ENCODE measurements around the gene ZNF639. TPM values are rescaled to one million over a fixed set of nuclear protein-coding genes. Genes with fewer than 3 reads are reported as not detected.

The ZNF639 gene
- total and polyA plus RNA-seq, 2 of the 13 experiments (the other 11 are each of a cell fraction or from before 2014, with no cell fraction given) = 11.6 to 42.4 TPM

DNA sequence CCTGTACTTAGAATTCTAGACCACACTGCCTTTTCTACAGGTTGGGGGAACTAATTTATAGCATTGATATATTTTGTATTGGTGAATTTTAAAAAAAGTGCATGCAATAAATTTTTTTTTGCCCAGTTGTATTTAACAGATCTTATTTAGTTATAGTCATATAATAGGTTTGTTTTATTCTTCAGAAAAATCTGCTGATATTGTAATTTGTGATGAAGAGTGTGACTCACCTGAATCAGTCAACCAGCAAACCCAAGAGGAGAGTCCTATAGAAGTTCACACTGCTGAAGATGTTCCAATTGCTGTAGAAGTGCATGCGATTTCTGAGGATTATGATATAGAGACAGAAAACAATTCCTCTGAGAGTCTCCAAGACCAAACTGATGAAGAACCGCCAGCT lies 10.3 kb downstream of the ZNF639 start:
- DNase-seq (ENCODE audit: low spot score) (no peak), ATAC-seq (no peak), FAIRE-seq (no peak)
- ChIA-PET CTCF (ENCODE audit: low intra/inter-chr PET ratio, low total read pairs) (no interaction called here), POLR2A (no interaction called here)
- BruUV-seq (replicated peaks) = no TSS peak
- Histone ChIP-seq H2AFZ (ENCODE audit: low read length) (no peak overlapping the region), H3K4me2 (ENCODE audit: low read depth, low read length) (no peak overlapping the region), H3K79me2 (ENCODE audit: insufficient read depth, low read length) (peaks cover 3% of the 10 kb centered on the region), H3K27me3 (ENCODE audit: control insufficient read depth in 1 of 2, insufficient read depth in 2 of 2, low read length in 2 of 2) (no peaks in the 10 kb centered on the region), H3K4me3 (replicated peaks in 1 of 3; ENCODE audit: insufficient read depth in 1 of 3, low read depth in 2 of 3, low read length in 3 of 3) (no peak overlapping the region), H4K20me1 (ENCODE audit: insufficient read depth, low read length) (no peaks in the 10 kb centered on the region), H3K27ac (ENCODE audit: extremely low read length, insufficient read depth, low read length) (no peak overlapping the region), H3K36me3 (replicated peaks in 1 of 2; ENCODE audit: control insufficient read depth in 1 of 2, insufficient read depth in 2 of 2, low read length in 2 of 2) (peaks cover 19 to 63% of the 10 kb centered on the region in 2 experiments), H3K9me3 (ENCODE audit: low read length) (no peaks in the 10 kb centered on the region), H3K4me1 (ENCODE audit: insufficient read depth, low read length) (no peaks in the 10 kb centered on the region), H3K9ac (ENCODE audit: insufficient read depth, low read depth, low read length) (no peak overlapping the region)
- 96% methylated on average over 2 of the region's 2 CpGs for WGBS (ENCODE audit: low lambda C conversion rate)
- TF ChIP-seq MAFF (IDR thresholded peaks at IDR 0.05; ENCODE audit: low read depth, low read length) (peak; percentile 56), MAFK (conservative IDR thresholded peaks at IDR 0.05 in 1 of 2, IDR thresholded peaks at IDR 0.05 in 1 of 2; ENCODE audit: low read length in 2 of 2) (peak; percentile 51 to 63; a peak in 3 of 4 replicates), ZNF749 (CRISPR knock-in tag; IDR thresholded peaks at IDR 0.05; ENCODE audit: borderline replicate concordance) (no peak)
- intact Hi-C loops (cut with micrococcal nuclease; ENCODE audit: unreplicated experiment) (no loop called here), in situ Hi-C loops (cut with HindIII; ENCODE audit: extremely low pct_ligation_motif_present, low pct_unique_long_range_greater_than_20kb) (no loop called here)

DNA sequence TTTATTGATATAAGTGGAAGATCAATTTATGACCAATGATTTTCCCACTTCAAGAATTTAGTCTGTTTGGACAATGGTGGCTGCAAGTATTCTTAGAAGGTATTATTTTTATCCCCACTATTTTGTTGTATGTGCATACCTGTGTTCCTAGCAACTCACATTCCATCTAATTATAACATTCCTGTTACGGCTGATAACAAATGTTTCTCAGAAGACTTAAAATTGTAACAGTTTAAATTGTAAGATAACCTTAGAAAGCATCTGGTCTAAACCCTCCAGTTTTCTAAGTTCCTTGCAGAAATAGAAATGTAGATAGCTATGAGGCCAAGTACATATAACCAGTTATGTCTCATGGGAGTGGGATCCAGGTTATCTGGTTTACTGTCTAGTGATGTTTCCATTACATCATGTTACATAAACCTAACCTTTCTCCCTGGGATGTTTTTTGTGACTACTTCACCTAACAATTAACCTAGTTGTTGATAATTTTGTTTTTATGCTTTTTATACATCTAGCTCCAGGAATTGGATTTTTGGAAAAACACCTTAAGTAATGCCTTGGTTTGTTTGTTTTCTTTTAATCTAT lies 13.6 kb downstream of the ZNF639 start:
- Histone ChIP-seq H3K4me1 (ENCODE audit: insufficient read depth, low read length) (no peaks in the 10 kb centered on the region), H3K27me3 (ENCODE audit: control insufficient read depth in 1 of 2, insufficient read depth in 2 of 2, low read length in 2 of 2) (no peaks in the 10 kb centered on the region), H3K9ac (ENCODE audit: insufficient read depth, low read depth, low read length) (no peak overlapping the region), H3K4me3 (replicated peaks in 1 of 3; ENCODE audit: insufficient read depth in 1 of 3, low read depth in 2 of 3, low read length in 3 of 3) (no peak overlapping the region), H3K36me3 (replicated peaks in 1 of 2; ENCODE audit: control insufficient read depth in 1 of 2, insufficient read depth in 2 of 2, low read length in 2 of 2) (peaks cover 6 to 37% of the 10 kb centered on the region in 2 experiments), H3K9me3 (ENCODE audit: low read length) (no peaks in the 10 kb centered on the region), H2AFZ (ENCODE audit: low read length) (no peak overlapping the region), H4K20me1 (ENCODE audit: insufficient read depth, low read length) (no peaks in the 10 kb centered on the region), H3K27ac (ENCODE audit: extremely low read length, insufficient read depth, low read length) (no peak overlapping the region), H3K79me2 (ENCODE audit: insufficient read depth, low read length) (no peaks in the 10 kb centered on the region), H3K4me2 (ENCODE audit: low read depth, low read length) (no peak overlapping the region)
- no TSS peak for BruUV-seq (replicated peaks)
- ChIA-PET POLR2A (no interaction called here), CTCF (ENCODE audit: low intra/inter-chr PET ratio, low total read pairs) (no interaction called here)
- in situ Hi-C loops (cut with HindIII; ENCODE audit: extremely low pct_ligation_motif_present, low pct_unique_long_range_greater_than_20kb) = no loop called here
- ATAC-seq (no peak), DNase-seq (ENCODE audit: low spot score) (no peak), FAIRE-seq (no peak)
- 100% methylated on average over 1 of the region's 1 CpG for WGBS (ENCODE audit: low lambda C conversion rate)
- intact Hi-C loops (cut with micrococcal nuclease; ENCODE audit: unreplicated experiment) = no loop called here
- TF ChIP-seq, protein P1, sequence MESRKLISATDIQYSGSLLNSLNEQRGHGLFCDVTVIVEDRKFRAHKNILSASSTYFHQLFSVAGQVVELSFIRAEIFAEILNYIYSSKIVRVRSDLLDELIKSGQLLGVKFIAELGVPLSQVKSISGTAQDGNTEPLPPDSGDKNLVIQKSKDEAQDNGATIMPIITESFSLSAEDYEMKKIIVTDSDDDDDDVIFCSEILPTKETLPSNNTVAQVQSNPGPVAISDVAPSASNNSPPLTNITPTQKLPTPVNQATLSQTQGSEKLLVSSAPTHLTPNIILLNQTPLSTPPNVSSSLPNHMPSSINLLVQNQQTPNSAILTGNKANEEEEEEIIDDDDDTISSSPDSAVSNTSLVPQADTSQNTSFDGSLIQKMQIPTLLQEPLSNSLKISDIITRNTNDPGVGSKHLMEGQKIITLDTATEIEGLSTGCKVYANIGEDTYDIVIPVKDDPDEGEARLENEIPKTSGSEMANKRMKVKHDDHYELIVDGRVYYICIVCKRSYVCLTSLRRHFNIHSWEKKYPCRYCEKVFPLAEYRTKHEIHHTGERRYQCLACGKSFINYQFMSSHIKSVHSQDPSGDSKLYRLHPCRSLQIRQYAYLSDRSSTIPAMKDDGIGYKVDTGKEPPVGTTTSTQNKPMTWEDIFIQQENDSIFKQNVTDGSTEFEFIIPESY (CRISPR knock-in tag; IDR thresholded peaks at IDR 0.05) = no peak
- no peak for TF ChIP-seq LCORL (IDR thresholded peaks at IDR 0.05)
- no peak for TF ChIP-seq LCORL (CRISPR knock-in tag; IDR thresholded peaks at IDR 0.05)
- TF ChIP-seq NBN (conservative IDR thresholded peaks at IDR 0.05) = no peak
- no peak for TF ChIP-seq NCOR1 (IDR thresholded peaks at IDR 0.05; ENCODE audit: borderline replicate concordance, low read length)
